HepG2 (cell line): ENCODE measurements around the gene ARHGEF3. TPM values are rescaled to one million over a fixed set of nuclear protein-coding genes. Genes with fewer than 3 reads are reported as not detected.

Source experiments
- ARID3A ChIP-seq: IDR thresholded peaks from 2 replicates; pipeline ENCODE4 v1.6.1; 2012; ENCODE audit warnings: low read depth, low read length, improper control_type of control experiment
- GMEB2 ChIP-seq: IDR thresholded peaks from 2 replicates; pipeline ENCODE4 v1.6.1; 2016; ENCODE audit warnings: missing biosample characterization, missing genetic modification reagents, low read depth
- GTF2F1 ChIP-seq: fragments of 150-350 bp; IDR thresholded peaks from 2 replicates; pipeline ENCODE4 v1.6.1; 2014; ENCODE audit warnings: low read length
- HMGA1 ChIP-seq: sonication (generic); formaldehyde crosslinking; conservative IDR thresholded peaks from 2 replicates; pipeline ENCODE4 v1.4.0; 2020; ENCODE audit warnings: missing genetic modification reagents
- HOMEZ ChIP-seq: IDR thresholded peaks from 2 replicates; pipeline ENCODE4 v1.6.1; 2016; ENCODE audit warnings: low read depth
- JUN ChIP-seq: sonication (generic); formaldehyde crosslinking; IDR thresholded peaks from 2 replicates; pipeline ENCODE4 v1.4.0; 2020; ENCODE audit warnings: mild to moderate bottlenecking, missing genetic modification reagents
- NCOA2 ChIP-seq: sonication (generic); formaldehyde crosslinking; IDR thresholded peaks from 2 replicates; pipeline ENCODE4 v1.8.0; 2022; ENCODE audit warnings: inconsistent platforms
- NCOR1 ChIP-seq: fragments of 200-600 bp; sonication (generic); IDR thresholded peaks from 2 replicates; pipeline ENCODE4 v1.7.0; 2017; ENCODE audit warnings: antibody characterized with exemption, low read length, borderline replicate concordance
- POLR2AphosphoS5 ChIP-seq: IDR thresholded peaks from 2 replicates; pipeline ENCODE4 v1.6.1; 2012; ENCODE audit warnings: low read depth, low read length
- RBAK ChIP-seq: sonication (generic); formaldehyde crosslinking; IDR thresholded peaks from 2 replicates; pipeline ENCODE4 v1.5.1; 2020; ENCODE audit warnings: mild to moderate bottlenecking, missing genetic modification reagents
- SYNCRIP ChIP-seq: fragments of 200-400 bp; formaldehyde crosslinking; IDR thresholded peaks from 2 replicates; pipeline ENCODE4 v1.6.1; 2018; ENCODE audit warnings: mild to moderate bottlenecking, low read depth, low read length; ENCODE audit not compliant: insufficient read depth
- TCF7 ChIP-seq: sonication (generic); IDR thresholded peaks from 2 replicates; pipeline ENCODE4 v1.6.1; 2016; ENCODE audit warnings: antibody characterized with exemption, low read depth
- TCF7L2 ChIP-seq: IDR thresholded peaks from 2 replicates; pipeline ENCODE4 v1.6.1; 2011; ENCODE audit warnings: mild to moderate bottlenecking, low read depth, low read length, moderate library complexity
- TRIM24 ChIP-seq: sonication (generic); formaldehyde crosslinking; IDR thresholded peaks from 2 replicates; pipeline ENCODE4 v1.8.0; 2022; ENCODE audit warnings: mild to moderate bottlenecking, missing genetic modification reagents
- WIZ ChIP-seq: sonication (generic); formaldehyde crosslinking; IDR thresholded peaks from 2 replicates; pipeline ENCODE4 v1.5.1; 2020; ENCODE audit warnings: mild to moderate bottlenecking, missing genetic modification reagents
- ZC3H4 ChIP-seq: sonication (generic); formaldehyde crosslinking; IDR thresholded peaks from 2 replicates; pipeline ENCODE4 v1.4.0; 2020; ENCODE audit warnings: missing genetic modification reagents, borderline replicate concordance
- ZFX ChIP-seq: sonication (generic); formaldehyde crosslinking; IDR thresholded peaks from 2 replicates; pipeline ENCODE4 v1.4.0; 2020; ENCODE audit warnings: mild to moderate bottlenecking, low read depth, missing genetic modification reagents, moderate library complexity
- ZNF205 ChIP-seq: IDR thresholded peaks from 2 replicates; pipeline ENCODE4 v1.6.1; 2018; ENCODE audit warnings: missing biosample characterization, missing genetic modification reagents
- ZNF280D ChIP-seq: sonication (generic); formaldehyde crosslinking; IDR thresholded peaks from 2 replicates; pipeline ENCODE4 v1.5.1; 2020; ENCODE audit warnings: mild to moderate bottlenecking, missing genetic modification reagents
- ZNF282 ChIP-seq: fragments of 450-650 bp; IDR thresholded peaks from 2 replicates; pipeline ENCODE4 v1.6.1; 2018; ENCODE audit not compliant: partially characterized antibody
- ZNF430 ChIP-seq: sonication (generic); formaldehyde crosslinking; IDR thresholded peaks from 2 replicates; pipeline ENCODE4 v1.9.0; 2021; ENCODE audit warnings: mild to moderate bottlenecking, missing genetic modification reagents
- ZNF589 ChIP-seq: sonication (generic); formaldehyde crosslinking; conservative IDR thresholded peaks from 2 replicates; pipeline ENCODE4 v1.8.0; 2022; ENCODE audit warnings: mild to moderate bottlenecking, moderate library complexity, missing genetic modification reagents
- ZSCAN12 ChIP-seq: sonication (generic); formaldehyde crosslinking; IDR thresholded peaks from 2 replicates; pipeline ENCODE4 v1.9.0; 2021; ENCODE audit warnings: mild to moderate bottlenecking, missing genetic modification reagents
- polyA plus RNA-seq, 8 experiments: library from polyadenylated mRNA; depleted of rRNA in 3 of 8; stranded (reverse) in 7 of 8; unstranded in 1 of 8; fragments of >200 nt; fragmentation: Illumina TruSeq in 4 of 8; extraction: Trizol in 4 of 8; gene quantifications; 2 replicates each; pipeline versions ENCODE4 v1.2.1 to v1.2.3, GENCODE V29; 2011 to 2016; ENCODE audit warnings: low read depth in 4 of 8, missing spikeins in 1 of 8, mixed read lengths in 1 of 8; ENCODE audit not compliant: insufficient read depth in 1 of 8
- total RNA-seq, 5 experiments: library from RNA; depleted of rRNA; stranded (reverse); fragments of >200 nt; fragmentation: Illumina TruSeq; extraction: Trizol; gene quantifications; 2 replicates each; pipeline ENCODE4 v1.2.3, GENCODE V29; 2016; ENCODE audit warnings: low read depth in 1 of 5

Gene ARHGEF3
- total and polyA plus RNA-seq, 2 of the 13 experiments (the other 11 are each of a cell fraction or from before 2014, with no cell fraction given), result 14.8 to 23.1 TPM

DNA sequence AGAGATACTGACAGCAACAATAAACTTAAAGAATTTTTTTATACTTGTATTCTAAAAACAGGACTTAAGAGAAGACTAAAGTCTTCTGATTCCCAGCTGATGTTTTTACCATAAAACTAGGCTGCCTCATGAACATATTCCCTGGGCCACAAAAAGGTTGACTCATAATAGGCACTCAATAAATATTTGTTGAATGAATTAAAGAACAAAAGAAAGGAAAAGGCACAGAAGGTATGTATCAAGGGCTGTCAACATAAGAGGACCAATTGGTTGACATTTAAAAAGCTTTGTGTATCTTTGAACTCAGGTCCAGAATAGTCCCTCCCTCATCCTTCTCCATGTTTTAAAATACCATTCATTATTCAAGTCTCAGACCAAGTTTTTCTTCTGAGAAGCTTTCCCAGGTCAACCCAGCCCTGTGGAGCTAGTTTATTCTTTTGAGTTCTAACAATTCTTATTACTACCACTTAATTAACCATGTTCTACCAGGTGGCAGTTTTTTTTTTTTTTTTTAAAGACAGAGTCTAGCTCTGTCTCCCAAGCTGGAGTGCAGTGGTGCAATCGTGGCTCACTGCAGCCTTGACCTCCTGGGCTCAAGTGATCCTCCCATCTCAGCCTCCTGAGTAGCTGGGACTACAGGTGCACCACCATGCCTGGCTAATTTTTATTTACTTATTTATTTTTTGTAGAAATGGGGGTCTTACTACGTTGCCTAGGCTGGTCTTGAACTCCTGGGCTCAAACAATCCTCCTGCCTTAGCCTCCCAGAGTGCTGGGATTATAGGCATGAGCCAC lies 17.5 kb upstream of the ARHGEF3 start (continued):
- TF ChIP-seq ZNF280D (CRISPR knock-in tag) (no peak), ZNF430 (CRISPR knock-in tag) (no peak), ZNF205 (CRISPR knock-in tag) (no peak), ZC3H4 (CRISPR knock-in tag) (no peak), POLR2AphosphoS5 (no peak), HOMEZ (CRISPR knock-in tag) (no peak), NCOR1 (no peak), WIZ (CRISPR knock-in tag) (no peak), ZSCAN12 (no peak), SYNCRIP (no peak), GTF2F1 (no peak), TCF7L2 (peak; percentile 44; the same call in 1 of the 2 replicates), NCOA2 (CRISPR knock-in tag) (peak; percentile 52; the same call in 1 of the 2 replicates), TRIM24 (CRISPR knock-in tag) (no peak), HMGA1 (CRISPR knock-in tag) (no peak), ZFX (CRISPR knock-in tag) (no peak), ZNF589 (CRISPR knock-in tag) (no peak), JUN (no peak), ZNF282 (no peak), ARID3A (no peak), GMEB2 (CRISPR knock-in tag) (no peak), TCF7 (peak; percentile 78), RBAK (no peak)
